ENCODE data around the gene CBARP.

Gene CBARP

DNA sequence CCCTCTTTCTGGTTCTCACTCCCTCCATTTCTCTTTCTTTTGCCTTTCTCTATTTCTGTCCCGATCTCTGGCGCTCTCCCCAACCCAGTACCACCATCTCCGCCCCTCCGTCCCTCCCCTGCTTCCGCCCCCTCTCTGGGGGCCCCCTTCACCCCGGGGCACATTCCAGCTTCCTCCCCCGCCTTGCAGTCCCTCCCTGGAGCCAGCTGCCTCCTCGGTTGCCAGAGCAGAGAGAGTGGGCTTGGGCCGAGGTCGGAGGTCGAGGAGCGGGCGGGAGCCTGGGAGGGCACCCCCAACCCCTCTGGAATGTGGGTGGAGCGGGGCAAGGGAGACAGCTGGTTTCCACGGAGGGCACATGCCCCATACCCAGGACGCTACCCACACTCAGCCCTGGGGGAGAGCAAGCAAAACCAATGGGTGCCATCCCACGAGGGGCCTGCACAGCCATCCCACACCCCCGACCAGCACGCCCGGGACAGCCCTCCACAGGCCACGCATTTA, 24.9 kb upstream of the CBARP start (continued):
- TF ChIP-seq ZEB2 (tag by site-specific recombination; IDR thresholded peaks at IDR 0.05) (no peak), GLI2 (tag by site-specific recombination; IDR thresholded peaks at IDR 0.05; ENCODE audit: borderline replicate concordance, low read depth) (no peak), ZNF266 (tag by site-specific recombination; IDR thresholded peaks at IDR 0.05; ENCODE audit: low read depth) (no peak), ZIC2 (tag by site-specific recombination; IDR thresholded peaks at IDR 0.05) (no peak), ZNF473 (tag by site-specific recombination; IDR thresholded peaks at IDR 0.05) (no peak), ZNF776 (tag by site-specific recombination; IDR thresholded peaks at IDR 0.05; ENCODE audit: borderline replicate concordance) (no peak), ZNF155 (tag by site-specific recombination; IDR thresholded peaks at IDR 0.05) (no peak), ZNF19 (tag by site-specific recombination; IDR thresholded peaks at IDR 0.05; ENCODE audit: low read depth) (no peak), ZFP3 (tag by site-specific recombination; IDR thresholded peaks at IDR 0.05; ENCODE audit: low read depth) (no peak), SETDB1 (IDR thresholded peaks at IDR 0.05; ENCODE audit: insufficient read length, low read length) (no peak), SP3 (tag by site-specific recombination; IDR thresholded peaks at IDR 0.05) (peak; percentile 58; the same call in 1 of the 2 replicates), HOXD13 (CRISPR knock-in tag; IDR thresholded peaks at IDR 0.05; ENCODE audit: borderline replicate concordance) (no peak), ZNF169 (tag by site-specific recombination; IDR thresholded peaks at IDR 0.05) (no peak), EGR2 (tag by site-specific recombination; IDR thresholded peaks at IDR 0.05; ENCODE audit: low read depth) (peak; percentile 95), HOXC10 (CRISPR knock-in tag; IDR thresholded peaks at IDR 0.05) (no peak), ZNF701 (tag by site-specific recombination; IDR thresholded peaks at IDR 0.05) (no peak), TSHZ1 (tag by site-specific recombination; IDR thresholded peaks at IDR 0.05; ENCODE audit: borderline replicate concordance) (no peak), BCL11A (tag by site-specific recombination; IDR thresholded peaks at IDR 0.05; ENCODE audit: low read depth) (0 out of 2 replicates have a peak, but pooled peaks have one; percentile 66), ZNF645 (tag by site-specific recombination; IDR thresholded peaks at IDR 0.05) (no peak), HOXA7 (CRISPR knock-in tag; IDR thresholded peaks at IDR 0.05; ENCODE audit: borderline replicate concordance) (no peak), OSR2 (tag by site-specific recombination; IDR thresholded peaks at IDR 0.05) (no peak), PRDM1 (tag by site-specific recombination; IDR thresholded peaks at IDR 0.05) (peak; percentile 55; the same call in 1 of the 2 replicates), ZNF140 (tag by site-specific recombination; IDR thresholded peaks at IDR 0.05) (no peak), ZNF280D (tag by site-specific recombination; IDR thresholded peaks at IDR 0.05) (no peak), ZFP37 (tag by site-specific recombination; IDR thresholded peaks at IDR 0.05) (no peak), ZNF843 (tag by site-specific recombination; IDR thresholded peaks at IDR 0.05) (no peak), GFI1B (tag by site-specific recombination; IDR thresholded peaks at IDR 0.05) (no peak), ZNF239 (tag by site-specific recombination; IDR thresholded peaks at IDR 0.05) (no peak), ZFHX2 (tag by site-specific recombination; conservative IDR thresholded peaks at IDR 0.05) (peak; percentile 99)
- TF ChIP-seq, protein P1, sequence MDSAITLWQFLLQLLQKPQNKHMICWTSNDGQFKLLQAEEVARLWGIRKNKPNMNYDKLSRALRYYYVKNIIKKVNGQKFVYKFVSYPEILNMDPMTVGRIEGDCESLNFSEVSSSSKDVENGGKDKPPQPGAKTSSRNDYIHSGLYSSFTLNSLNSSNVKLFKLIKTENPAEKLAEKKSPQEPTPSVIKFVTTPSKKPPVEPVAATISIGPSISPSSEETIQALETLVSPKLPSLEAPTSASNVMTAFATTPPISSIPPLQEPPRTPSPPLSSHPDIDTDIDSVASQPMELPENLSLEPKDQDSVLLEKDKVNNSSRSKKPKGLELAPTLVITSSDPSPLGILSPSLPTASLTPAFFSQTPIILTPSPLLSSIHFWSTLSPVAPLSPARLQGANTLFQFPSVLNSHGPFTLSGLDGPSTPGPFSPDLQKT (IDR thresholded peaks at IDR 0.05; ENCODE audit: borderline replicate concordance, low read depth, low read length), result no peak
- TF ChIP-seq, protein P2, sequence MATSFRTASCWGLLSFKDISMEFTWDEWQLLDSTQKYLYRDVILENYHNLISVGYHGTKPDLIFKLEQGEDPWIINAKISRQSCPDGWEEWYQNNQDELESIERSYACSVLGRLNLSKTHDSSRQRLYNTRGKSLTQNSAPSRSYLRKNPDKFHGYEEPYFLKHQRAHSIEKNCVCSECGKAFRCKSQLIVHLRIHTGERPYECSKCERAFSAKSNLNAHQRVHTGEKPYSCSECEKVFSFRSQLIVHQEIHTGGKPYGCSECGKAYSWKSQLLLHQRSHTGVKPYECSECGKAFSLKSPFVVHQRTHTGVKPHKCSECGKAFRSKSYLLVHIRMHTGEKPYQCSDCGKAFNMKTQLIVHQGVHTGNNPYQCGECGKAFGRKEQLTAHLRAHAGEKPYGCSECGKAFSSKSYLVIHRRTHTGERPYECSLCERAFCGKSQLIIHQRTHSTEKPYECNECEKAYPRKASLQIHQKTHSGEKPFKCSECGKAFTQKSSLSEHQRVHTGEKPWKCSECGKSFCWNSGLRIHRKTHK (tag by site-specific recombination; IDR thresholded peaks at IDR 0.05), result no peak

Measured in HEK293 (cell line).